Right ventricle myocardium superior (tissue), 1 donor: Measurements from ENCODE around the gene ENOX1. TPM values are rescaled to one million over a fixed set of nuclear protein-coding genes. Genes with fewer than 3 reads are reported as not detected.

ENCODE experiments used
- ATAC-seq: fragments of 200-7000 bp; cut with Tn5 transposase; one replicate; pipeline ENCODE4 v1.9.1; 2020; ENCODE audit warnings: mild to moderate bottlenecking; ENCODE audit not compliant: poor library complexity
- DNase-seq: peaks from one replicate; pipeline ENCODE4 v3.0.0-alpha.2; 2020
- intact Hi-C: fragments of 100-400 bp; cut with DNase I; formaldehyde crosslinking; loops from one replicate; pipeline ENCODE4 v1.11.2; 2022
- total RNA-seq: library from RNA; stranded (reverse); fragmentation: NEBNext Ultra II Directional; extraction: Animal tissue kit (Norgen Biotek cat#: 25700); gene quantifications from one replicate; pipeline ENCODE4 v1.2.1, GENCODE V29; 2021
- donor health status: DM: no; HTN: yes; CAD: no; lungs with severe emphysema.

ENOX1 gene
- total RNA-seq, 1 donor from 2014 or later, result 7.5 TPM

- DNase-seq, result no peak
- intact Hi-C loops, result no loop called here
- no peak for ATAC-seq
Observed at GRCh38 chr13:43652760-43653159, 134.0 kb downstream of the ENOX1 start.

DNA sequence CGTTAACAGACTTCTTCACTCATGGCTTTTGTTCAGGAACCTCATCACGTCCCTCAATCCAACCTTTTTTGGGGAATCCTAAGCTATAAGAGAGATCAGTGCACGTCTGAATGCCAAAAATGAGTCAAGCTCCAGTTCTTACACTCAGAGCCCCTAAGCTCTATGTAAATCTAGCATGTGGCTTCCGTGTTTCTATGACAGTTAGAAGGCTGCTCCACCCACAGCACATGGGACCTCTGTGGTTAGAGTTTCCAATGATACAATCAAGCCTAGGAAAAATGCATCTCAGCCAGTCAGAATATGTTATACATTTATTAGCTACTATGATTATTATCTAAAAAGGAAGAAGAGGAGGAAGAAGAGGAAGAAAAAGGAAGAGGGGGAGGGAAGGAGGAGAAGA is 135.9 kb downstream of the ENOX1 start:
- ATAC-seq (no peak), DNase-seq (no peak)
- intact Hi-C loops, result no loop called here

DNA sequence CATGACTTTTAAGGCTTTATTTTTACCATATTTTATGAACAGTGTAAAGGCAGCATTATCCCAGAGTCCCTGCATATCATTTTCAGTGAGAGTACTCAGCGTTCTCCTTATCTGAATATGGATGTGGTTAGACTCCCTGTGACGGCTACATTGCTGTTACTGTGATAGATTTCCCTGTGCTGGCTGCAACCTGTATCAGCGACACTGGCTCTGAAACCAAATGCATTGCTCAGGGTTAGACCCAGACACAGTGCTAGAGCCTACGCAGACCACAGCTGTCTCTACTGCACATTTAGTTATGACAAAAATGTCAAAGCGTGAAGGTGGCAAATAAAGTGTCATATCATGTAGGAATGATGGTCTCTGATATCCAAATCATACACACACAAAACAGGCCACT is 138.0 kb downstream of the ENOX1 start:
- ATAC-seq, result peak; percentile 49

DNA sequence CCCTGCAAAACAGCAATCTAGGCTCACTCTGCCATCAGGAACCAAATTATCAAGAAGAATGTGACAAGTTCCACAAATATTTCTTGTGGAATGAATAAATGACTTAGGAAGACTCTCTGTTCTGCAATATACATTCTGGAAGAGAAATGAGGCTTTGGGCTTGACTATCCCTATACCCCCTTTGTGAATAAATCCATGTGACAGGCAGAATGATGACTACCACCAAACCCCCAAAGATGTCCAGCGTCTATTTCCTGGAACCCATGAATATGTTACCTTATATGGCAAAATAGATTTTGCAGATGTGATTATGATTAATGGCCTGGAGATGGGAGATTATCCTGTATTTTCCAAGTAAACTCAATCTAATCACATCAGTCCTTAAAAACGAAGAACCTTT is 139.3 kb downstream of the ENOX1 start:
- ATAC-seq, result no peak
- DNase-seq, result no peak
- intact Hi-C loops, result no loop called here

More for the DNA sequence above, 138.0 kb downstream of the ENOX1 start:
- no peak for DNase-seq
- intact Hi-C loops, result no loop called here

DNA sequence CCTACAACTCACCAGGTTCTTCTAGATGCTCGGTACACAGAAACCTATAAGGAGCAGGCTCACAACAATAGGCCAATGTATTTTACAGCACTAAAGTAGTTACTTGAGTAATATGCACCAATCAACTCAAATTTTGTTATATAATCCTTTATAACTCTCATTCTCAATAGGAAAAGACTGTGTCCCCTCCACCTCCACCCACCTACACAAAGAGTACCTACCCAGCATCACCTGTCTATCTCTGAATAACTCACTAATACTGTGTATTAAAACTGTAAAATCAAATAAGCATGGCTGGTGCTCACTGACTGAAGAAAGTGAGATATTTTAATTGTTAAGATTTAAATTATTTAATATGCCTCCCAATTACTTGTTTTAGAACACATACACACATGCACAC is 146.3 kb downstream of the ENOX1 start:
- intact Hi-C loops, result no loop called here
- ATAC-seq (no peak), DNase-seq (no peak)

- intact Hi-C loops, result no loop called here
- no peak for ATAC-seq
Observed at GRCh38 chr13:43631106-43631505, 155.7 kb downstream of the ENOX1 start.

DNA sequence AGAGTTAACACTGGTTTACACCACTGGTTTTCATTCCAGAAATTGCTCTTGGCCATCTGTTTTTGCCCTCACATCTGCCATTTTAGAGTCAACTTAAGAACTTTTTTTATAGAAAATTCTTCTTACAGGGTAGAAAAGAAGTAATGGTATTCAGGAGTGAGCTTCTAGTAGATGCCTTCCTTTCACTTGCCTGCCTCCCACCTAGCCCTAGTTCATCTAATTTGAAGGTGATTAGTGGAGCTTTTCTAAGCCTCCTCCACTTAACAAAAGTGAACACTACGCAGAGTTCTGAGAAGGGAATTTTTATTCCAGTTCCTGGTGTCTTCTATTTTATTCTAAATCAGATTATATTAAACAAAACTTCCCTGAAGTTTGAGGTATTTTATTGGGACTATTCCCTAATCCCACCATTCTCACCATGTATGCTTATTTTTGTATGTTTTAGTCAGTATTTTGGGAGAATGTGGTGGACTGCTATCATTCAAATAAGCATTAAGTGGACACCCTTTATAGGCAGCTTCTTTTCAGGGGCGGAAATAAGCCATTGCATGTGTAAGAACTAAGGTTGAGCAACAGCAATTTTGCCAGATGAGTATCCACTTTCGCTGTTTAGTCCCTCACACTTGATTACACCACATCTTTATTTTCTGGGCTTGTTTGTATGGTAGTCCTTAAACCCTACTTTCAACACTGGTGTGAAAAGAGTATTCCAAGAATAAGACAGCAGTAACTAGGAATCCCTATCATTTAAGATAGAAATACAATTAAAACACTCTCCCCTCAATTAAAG is 156.9 kb downstream of the ENOX1 start:
- intact Hi-C loops, result no loop called here
- DNase-seq (no peak), ATAC-seq (no peak)

More at GRCh38 chr13:43631106-43631505, 155.7 kb downstream of the ENOX1 start:
- no peak for DNase-seq

DNA sequence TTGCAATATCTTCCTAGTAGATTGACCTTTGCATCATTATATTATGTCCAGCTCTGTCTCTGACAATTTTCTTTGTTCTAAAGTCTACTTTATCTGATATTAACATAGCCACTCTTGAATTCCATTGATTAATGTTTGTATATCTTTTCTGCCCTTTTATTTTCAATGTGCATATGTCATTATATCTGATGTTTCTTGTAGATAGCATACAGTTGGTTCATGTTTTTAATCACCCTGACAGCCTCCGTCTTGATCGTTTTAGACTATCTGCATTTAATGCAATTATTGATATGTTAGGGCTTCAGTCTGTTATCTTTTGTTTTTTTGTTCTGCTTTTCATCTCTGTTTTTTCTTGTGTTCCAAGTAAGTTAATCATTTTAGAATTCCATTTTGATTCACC is 159.8 kb downstream of the ENOX1 start:
- DNase-seq, result no peak
- ATAC-seq, result no peak
- intact Hi-C loops, result no loop called here

GRCh38 chr13:43614063-43614462 is 172.7 kb downstream of the ENOX1 start:
- intact Hi-C loops, result no loop called here
- no peak for DNase-seq
- ATAC-seq, result no peak

DNA sequence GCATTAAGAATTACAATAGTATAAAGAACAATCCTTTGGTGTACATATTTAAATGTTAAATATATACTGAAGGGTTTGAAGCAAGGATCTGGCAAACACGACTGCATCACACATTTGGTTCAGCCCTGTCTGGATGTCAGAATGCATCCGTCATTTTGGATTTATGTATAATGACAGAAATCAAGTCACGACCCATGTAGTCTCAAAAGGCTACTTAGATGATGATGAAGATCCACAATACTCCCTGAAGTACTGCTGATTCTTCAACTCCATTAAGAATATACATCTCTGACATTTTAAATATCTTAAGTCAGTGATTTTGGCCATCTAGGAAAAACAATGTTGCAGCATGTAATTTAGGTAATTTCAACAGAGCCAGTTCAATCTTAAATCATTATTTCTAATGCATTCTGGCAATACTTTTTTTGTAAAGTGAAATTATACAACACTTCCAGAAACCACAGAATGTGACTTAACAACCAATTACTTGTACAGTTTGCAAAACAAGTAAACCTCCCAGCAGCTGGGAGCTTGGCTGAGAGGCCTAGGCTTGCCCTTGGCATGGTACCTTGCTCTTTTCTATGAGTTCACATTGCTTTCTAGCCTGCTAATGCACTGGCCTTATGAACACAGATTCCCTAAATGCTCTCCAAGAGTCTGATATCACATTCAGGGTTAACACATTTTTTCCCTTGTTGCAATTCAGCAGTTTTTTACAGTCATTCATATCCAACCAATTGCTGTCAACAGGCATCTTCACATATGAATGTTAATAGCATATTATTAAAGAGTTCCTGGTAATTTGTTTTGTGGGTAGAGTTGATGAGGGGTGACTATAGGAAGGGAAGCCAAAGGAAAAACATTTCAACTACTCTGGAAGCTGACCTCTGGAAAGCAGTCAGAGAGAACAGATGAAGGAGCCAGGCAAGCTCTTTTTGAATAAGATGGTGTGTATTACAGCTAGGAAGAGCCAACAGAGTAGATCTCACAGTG is 175.2 kb downstream of the ENOX1 start:
- DNase-seq (no peak), ATAC-seq (peak; percentile 45)
- intact Hi-C loops, result no loop called here

- intact Hi-C loops, result no loop called here
- ATAC-seq (peak; percentile 85), DNase-seq (no peak)
Observed at GRCh38 chr13:43608400-43609137, 178.2 kb downstream of the ENOX1 start.

DNA sequence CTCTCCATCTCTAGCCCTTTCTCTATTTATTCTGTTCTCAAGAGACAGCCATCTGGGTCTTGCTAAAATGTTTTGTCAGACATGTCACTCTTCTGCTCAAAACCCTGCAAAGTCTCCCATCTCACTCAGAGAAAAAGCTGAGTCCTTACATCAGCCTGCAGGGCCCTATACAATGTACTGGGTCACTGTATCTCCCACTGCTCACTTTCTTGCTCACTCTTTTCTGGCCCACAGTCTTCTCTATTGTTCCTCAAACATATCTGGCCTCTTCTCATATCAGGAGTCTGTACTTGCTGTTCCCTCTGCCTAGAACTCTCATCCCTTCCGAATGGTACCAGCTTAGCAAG is 189.2 kb downstream of the ENOX1 start:
- ATAC-seq, result no peak
- DNase-seq, result no peak

GRCh38 chr13:43596924-43597598 is 189.7 kb downstream of the ENOX1 start:
- ATAC-seq (no peak), DNase-seq (no peak)
- intact Hi-C loops, result no loop called here

More for the DNA sequence above, 189.2 kb downstream of the ENOX1 start:
- intact Hi-C loops, result no loop called here

DNA sequence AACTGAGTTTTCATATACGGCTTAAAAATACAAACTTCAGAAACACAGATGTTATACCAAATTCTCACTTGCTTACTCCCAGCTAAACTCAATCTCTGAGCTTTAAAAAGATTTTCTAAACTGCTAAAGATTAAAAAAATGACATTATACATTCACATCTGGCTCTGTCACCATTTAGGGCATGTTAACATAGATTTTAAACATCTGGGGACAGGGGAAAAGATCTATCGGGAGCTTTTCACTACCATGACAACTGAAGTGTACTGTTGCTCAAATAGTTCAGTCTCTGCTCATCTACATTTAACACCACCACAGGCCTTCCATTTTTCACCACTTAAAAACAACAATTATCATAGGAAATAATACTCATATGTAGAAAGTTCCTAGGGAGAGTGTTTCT is 190.8 kb downstream of the ENOX1 start:
- DNase-seq (no peak), ATAC-seq (no peak)
- intact Hi-C loops, result no loop called here

DNA sequence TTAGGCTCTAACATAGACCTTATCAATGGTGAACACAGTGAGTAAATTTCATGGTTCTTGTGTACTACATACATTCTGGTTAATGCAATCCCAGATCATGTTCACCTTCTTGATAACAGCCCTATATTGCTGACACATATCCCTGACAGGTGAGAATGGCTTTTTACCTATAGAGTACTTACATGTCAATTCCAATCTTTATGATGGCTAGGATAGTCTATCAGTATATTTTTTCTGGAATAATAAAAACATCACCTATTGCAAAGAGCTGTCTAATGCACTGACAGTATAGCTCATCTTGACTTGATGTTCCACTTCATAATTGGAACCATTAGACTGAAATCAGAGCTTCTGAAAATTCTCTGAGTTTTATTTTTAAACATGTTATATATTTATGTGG is 199.4 kb downstream of the ENOX1 start:
- DNase-seq, result no peak
- intact Hi-C loops, result no loop called here
- ATAC-seq, result no peak

DNA sequence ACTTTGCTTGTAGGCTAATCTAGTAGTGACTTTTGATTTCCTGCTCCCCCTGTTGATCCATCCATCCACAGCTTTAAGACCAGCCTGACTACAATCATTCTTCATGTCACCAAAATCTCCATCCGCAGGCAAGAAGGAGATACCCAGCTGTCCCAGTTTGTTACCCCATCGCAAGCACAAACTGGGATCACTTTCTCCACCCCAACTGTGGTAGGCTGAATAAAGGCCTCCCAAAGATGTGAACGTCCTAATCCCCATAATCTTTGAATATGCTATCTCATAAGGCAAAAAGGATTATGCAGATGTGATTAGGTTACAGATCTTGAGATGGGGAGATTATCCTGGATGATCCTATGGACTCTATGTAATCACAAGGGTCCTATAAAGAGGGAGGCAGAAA is 202.0 kb downstream of the ENOX1 start:
- no peak for ATAC-seq
- intact Hi-C loops, result no loop called here
- no peak for DNase-seq

DNA sequence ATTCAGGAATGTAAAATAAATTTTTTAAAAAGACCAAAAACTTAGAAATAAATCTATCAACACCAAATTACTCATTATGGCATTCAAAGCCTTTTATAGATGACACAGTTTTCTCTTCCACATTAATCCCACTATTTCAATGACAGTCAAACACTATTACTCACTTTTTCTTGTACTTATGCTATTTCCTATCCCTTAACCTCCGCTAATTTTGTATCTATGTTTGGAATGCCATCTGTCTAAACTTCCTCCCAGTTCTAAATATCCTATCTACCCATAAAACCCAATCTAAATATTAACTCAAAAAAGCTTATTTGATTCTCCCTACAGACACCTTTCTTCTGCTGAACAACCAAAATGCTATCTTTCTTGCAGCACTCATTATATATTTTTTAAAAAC is 203.5 kb downstream of the ENOX1 start:
- ATAC-seq, result no peak
- no peak for DNase-seq
- intact Hi-C loops, result no loop called here

- DNase-seq (no peak), ATAC-seq (peak; percentile 83)
- intact Hi-C loops, result no loop called here
Observed at GRCh38 chr13:43580280-43580679, 206.5 kb downstream of the ENOX1 start.

- DNase-seq, result no peak
- ATAC-seq, result no peak
- intact Hi-C loops, result no loop called here
Observed at GRCh38 chr13:43579321-43579720, 207.5 kb downstream of the ENOX1 start.
